Measurements from ENCODE around the gene ACTG2. TPM values are rescaled to one million over a fixed set of nuclear protein-coding genes. Genes with fewer than 3 reads are reported as not detected.
A peak's percentile ranks its signal among the peaks of the same experiment; 100 is the strongest.
"Not testable (repeated sequence)": the region's sequence is repeated elsewhere in the genome, so short reads cannot be mapped to it uniquely, and the experiment has no call there.

Gene ACTG2
- total and polyA plus RNA-seq, 3 experiments from 2014 or later: not detected

- H3K9me3 ChIP-seq (ENCODE audit: low read length); CTCF ChIA-PET; H3K36me3 Mint-ChIP-seq; H3K27me3 ChIP-seq (ENCODE audit: insufficient read depth, low read length, poor library complexity, severe bottlenecking); H3K27ac Mint-ChIP-seq; H3K27ac ChIP-seq (ENCODE audit: low read depth, low read length); DNase-seq; H3K27me3 Mint-ChIP-seq; H3K4me1 ChIP-seq (ENCODE audit: insufficient read depth, low read length); H3K4me3 ChIP-seq (ENCODE audit: low read length); H3K9me3 Mint-ChIP-seq; H3K36me3 ChIP-seq (ENCODE audit: insufficient read depth, low read length); H3K4me3 Mint-ChIP-seq; H3K4me1 Mint-ChIP-seq; POLR2A ChIA-PET: not testable (repeated sequence)
Observed at GRCh38 chr2:73903949-73904613, 11.3 kb downstream of the ACTG2 start.

- Mint-ChIP-seq H3K9me3 (no peaks in the 10 kb centered on the region), H3K27me3 (peaks cover 2 to 6% of the 10 kb centered on the region in 2 donors), H3K4me1 (peaks cover 0 to 3% (median 0%) of the 10 kb centered on the region in 3 donors), H3K36me3 (peaks cover 0 to 1% (median 0%) of the 10 kb centered on the region in 3 donors), H3K4me3 (no peak overlapping the region), H3K27ac (no peak overlapping the region)
- Histone ChIP-seq H3K27ac (ENCODE audit: low read depth, low read length) (no peak overlapping the region), H3K4me3 (ENCODE audit: low read length) (no peak overlapping the region), H3K27me3 (ENCODE audit: insufficient read depth, low read length, poor library complexity, severe bottlenecking) (no peaks in the 10 kb centered on the region), H3K36me3 (ENCODE audit: insufficient read depth, low read length) (no peaks in the 10 kb centered on the region), H3K4me1 (ENCODE audit: insufficient read depth, low read length) (no peaks in the 10 kb centered on the region), H3K9me3 (ENCODE audit: low read length) (no peaks in the 10 kb centered on the region)
- POLR2A ChIA-PET: no interaction called here
- DNase-seq: no peak
- CTCF ChIA-PET: no interaction called here
Observed at GRCh38 chr2:73904952-73905351, 12.1 kb downstream of the ACTG2 start.

DNA sequence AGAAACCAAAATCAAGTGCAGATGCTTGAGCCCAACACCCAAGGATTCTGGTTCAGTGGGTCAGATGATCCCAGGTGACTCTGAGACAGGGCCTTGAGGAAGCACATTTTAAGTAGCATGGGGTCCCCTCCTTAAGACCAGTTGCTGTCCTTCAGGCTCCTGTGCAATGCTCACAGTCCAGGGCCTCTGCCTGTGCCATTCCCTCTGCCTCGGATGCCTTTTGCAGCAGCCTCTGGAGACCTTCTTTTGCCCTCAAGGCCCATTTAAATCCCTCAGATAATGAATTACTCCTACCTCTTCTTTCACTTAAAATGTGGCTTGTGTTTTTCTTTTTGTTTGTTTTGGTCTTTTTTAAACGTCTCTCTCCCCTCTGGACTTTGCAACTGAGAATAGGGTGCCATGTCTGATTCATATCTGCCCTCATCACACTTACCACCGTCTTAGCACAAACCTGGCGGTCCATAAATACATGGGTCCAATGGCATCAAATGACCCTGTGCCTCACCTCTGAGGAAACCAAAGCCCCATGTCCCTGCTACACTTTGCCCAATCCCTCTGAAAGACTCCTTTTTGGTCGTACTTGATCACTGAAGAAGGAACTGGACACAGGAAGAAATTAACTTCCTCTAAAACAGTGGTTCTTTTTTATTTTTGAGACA is 14.2 kb downstream of the ACTG2 start:
- Mint-ChIP-seq H3K36me3 (peaks cover 0 to 1% (median 0%) of the 10 kb centered on the region in 3 donors), H3K4me1 (peaks cover 0 to 3% (median 0%) of the 10 kb centered on the region in 3 donors), H3K27ac (peak overlapping the region in 2 of 8 donors; percentile 5 to 70), H3K27me3 (peaks cover 2 to 6% of the 10 kb centered on the region in 2 donors), H3K4me3 (no peak overlapping the region), H3K9me3 (no peaks in the 10 kb centered on the region)
- Histone ChIP-seq H3K36me3 (ENCODE audit: insufficient read depth, low read length) (no peaks in the 10 kb centered on the region), H3K4me3 (ENCODE audit: low read length) (no peak overlapping the region), H3K27me3 (ENCODE audit: insufficient read depth, low read length, poor library complexity, severe bottlenecking) (no peaks in the 10 kb centered on the region), H3K9me3 (ENCODE audit: low read length) (no peaks in the 10 kb centered on the region), H3K27ac (ENCODE audit: low read depth, low read length) (no peak overlapping the region), H3K4me1 (ENCODE audit: insufficient read depth, low read length) (no peaks in the 10 kb centered on the region)
- DNase-seq: no peak
- POLR2A ChIA-PET: no interaction called here
- CTCF ChIA-PET: interaction anchor here (1.1 to 1.4 kb wide), 4 partner anchors 23 to 265 kb away, joined by 3 to 5 read pairs (median 3); no protein-coding TSS in a partner anchor

DNA sequence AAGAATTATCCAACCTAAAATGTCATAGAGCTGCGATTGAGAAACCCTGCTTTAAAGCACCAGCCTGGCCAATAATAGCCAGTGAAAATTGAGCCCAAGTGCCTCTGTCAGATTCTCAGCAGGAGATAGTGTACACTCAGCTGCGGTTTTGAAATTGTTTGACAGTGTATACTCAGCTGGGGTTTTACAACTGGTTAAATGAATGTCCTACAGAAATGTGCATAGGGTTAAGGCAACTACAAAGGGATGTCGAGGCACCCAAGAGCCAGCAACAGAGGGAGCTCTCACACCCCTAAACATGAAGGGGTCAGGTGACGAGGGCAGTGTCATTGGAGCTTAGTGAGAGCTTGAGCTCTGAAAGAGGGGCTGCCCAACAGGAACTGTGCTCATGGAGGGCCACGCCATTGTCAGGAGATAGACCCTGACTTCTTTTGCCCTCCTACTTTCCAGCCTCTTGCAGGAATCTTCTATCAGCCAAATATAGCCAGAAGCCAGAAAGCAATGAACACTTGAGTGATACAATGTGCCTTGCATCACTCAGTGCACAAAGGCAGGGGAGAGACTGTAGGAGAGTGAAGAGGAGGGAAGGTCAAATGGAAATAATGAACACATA is 15.1 kb downstream of the ACTG2 start:
- Mint-ChIP-seq H3K4me1 (peaks cover 0 to 3% (median 0%) of the 10 kb centered on the region in 3 donors), H3K27me3 (peaks cover 0 to 2% of the 10 kb centered on the region in 2 donors), H3K36me3 (no peaks in the 10 kb centered on the region), H3K4me3 (no peak overlapping the region), H3K9me3 (no peaks in the 10 kb centered on the region), H3K27ac (peak overlapping the region in 3 of 8 donors; percentile 43 to 66 (median 63))
- H3K4me3 ChIP-seq (ENCODE audit: low read length): no peak overlapping the region
- no peak overlapping the region for H3K27ac ChIP-seq (ENCODE audit: low read depth, low read length)
- no peaks in the 10 kb centered on the region for H3K36me3 ChIP-seq (ENCODE audit: insufficient read depth, low read length)
- no peaks in the 10 kb centered on the region for H3K4me1 ChIP-seq (ENCODE audit: insufficient read depth, low read length)
- no peaks in the 10 kb centered on the region for H3K27me3 ChIP-seq (ENCODE audit: insufficient read depth, low read length, poor library complexity, severe bottlenecking)
- H3K9me3 ChIP-seq (ENCODE audit: low read length): no peaks in the 10 kb centered on the region
- ChIA-PET POLR2A (no interaction called here), CTCF (interaction anchor here (0.6 to 2.3 kb wide), 11 partner anchors 9 to 264 kb away, joined by 3 to 18 read pairs (median 4); partner anchors contain the start of genes BOLA3 and TET3)
- peak; percentile 16 to 69 (median 35) for DNase-seq

DNA sequence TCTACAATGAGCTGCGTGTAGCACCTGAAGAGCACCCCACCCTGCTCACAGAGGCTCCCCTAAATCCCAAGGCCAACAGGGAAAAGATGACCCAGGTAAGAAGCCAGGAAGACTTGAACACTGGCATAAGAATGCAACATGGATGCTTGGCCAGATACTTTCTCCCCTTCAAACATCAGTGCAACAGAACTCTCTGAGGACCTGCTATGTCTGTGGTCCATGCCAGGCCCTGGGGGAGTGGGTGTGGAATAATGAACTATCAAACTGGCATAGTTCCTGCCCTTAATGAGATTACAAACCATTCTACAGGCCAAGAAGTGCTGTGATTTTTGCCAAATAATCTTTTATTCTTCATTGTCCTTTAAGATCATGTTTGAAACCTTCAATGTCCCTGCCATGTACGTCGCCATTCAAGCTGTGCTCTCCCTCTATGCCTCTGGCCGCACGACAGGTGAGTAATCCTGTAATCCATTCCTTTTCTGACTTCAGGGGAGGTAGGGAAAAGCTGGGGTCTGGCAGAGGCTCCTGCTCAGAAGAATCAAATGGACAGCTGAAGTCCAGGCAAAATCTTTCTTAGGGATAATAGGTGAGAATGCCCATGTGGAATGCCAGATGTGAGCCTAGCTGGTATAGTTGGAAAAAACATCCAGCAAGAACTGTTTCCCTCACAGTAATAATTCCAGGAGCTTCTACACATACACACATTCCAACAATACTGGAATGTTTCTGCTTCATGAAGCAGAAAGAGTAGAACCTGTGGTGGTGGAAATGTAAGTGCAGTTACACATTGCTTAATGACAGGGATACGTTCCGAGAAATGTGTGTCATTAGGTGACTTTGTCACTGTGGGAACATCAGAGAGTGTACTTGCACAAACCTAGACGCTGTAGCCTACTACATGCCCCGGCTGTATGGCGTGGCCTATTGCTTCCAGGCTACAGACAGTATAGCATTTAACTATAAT is 16.2 kb downstream of the ACTG2 start:
- no peaks in the 10 kb centered on the region for H3K9me3 Mint-ChIP-seq
- no peak overlapping the region for H3K27ac Mint-ChIP-seq
- Histone ChIP-seq H3K4me1 (ENCODE audit: insufficient read depth, low read length) (no peaks in the 10 kb centered on the region), H3K4me3 (ENCODE audit: low read length) (no peak overlapping the region), H3K9me3 (ENCODE audit: low read length) (no peaks in the 10 kb centered on the region), H3K36me3 (ENCODE audit: insufficient read depth, low read length) (no peaks in the 10 kb centered on the region), H3K27ac (ENCODE audit: low read depth, low read length) (no peak overlapping the region), H3K27me3 (ENCODE audit: insufficient read depth, low read length, poor library complexity, severe bottlenecking) (no peaks in the 10 kb centered on the region)
- POLR2A ChIA-PET: no interaction called here
- CTCF ChIA-PET: interaction anchor here (0.6 to 2.3 kb wide), 6 partner anchors 10 to 250 kb away, joined by 3 to 18 read pairs (median 4); partner anchors contain the start of genes BOLA3 and TET3
- peaks cover 0 to 3% (median 0%) of the 10 kb centered on the region in 3 donors for H3K4me1 Mint-ChIP-seq
- no peaks in the 10 kb centered on the region for H3K36me3 Mint-ChIP-seq
- DNase-seq: no peak
- H3K4me3 Mint-ChIP-seq: no peak overlapping the region
- H3K27me3 Mint-ChIP-seq: peaks cover 0 to 2% of the 10 kb centered on the region in 2 donors

- Histone ChIP-seq H3K9me3 (ENCODE audit: low read length) (no peaks in the 10 kb centered on the region), H3K27ac (ENCODE audit: low read depth, low read length) (no peak overlapping the region), H3K4me1 (ENCODE audit: insufficient read depth, low read length) (no peaks in the 10 kb centered on the region), H3K27me3 (ENCODE audit: insufficient read depth, low read length, poor library complexity, severe bottlenecking) (no peaks in the 10 kb centered on the region), H3K4me3 (ENCODE audit: low read length) (no peak overlapping the region), H3K36me3 (ENCODE audit: insufficient read depth, low read length) (no peaks in the 10 kb centered on the region)
- Mint-ChIP-seq H3K27me3 (peaks cover 2 to 4% of the 10 kb centered on the region in 2 donors), H3K9me3 (no peaks in the 10 kb centered on the region), H3K4me1 (peaks cover 0 to 3% (median 0%) of the 10 kb centered on the region in 3 donors), H3K4me3 (no peak overlapping the region), H3K36me3 (no peaks in the 10 kb centered on the region), H3K27ac (no peak overlapping the region)
- CTCF ChIA-PET: interaction anchor here (1.4 to 1.5 kb wide), 2 partner anchors 76 to 194 kb away, joined by 4 to 5 read pairs; no protein-coding TSS in a partner anchor
- POLR2A ChIA-PET: no interaction called here
- DNase-seq: no peak
Observed at GRCh38 chr2:73910873-73911547, 18.2 kb downstream of the ACTG2 start.

DNA sequence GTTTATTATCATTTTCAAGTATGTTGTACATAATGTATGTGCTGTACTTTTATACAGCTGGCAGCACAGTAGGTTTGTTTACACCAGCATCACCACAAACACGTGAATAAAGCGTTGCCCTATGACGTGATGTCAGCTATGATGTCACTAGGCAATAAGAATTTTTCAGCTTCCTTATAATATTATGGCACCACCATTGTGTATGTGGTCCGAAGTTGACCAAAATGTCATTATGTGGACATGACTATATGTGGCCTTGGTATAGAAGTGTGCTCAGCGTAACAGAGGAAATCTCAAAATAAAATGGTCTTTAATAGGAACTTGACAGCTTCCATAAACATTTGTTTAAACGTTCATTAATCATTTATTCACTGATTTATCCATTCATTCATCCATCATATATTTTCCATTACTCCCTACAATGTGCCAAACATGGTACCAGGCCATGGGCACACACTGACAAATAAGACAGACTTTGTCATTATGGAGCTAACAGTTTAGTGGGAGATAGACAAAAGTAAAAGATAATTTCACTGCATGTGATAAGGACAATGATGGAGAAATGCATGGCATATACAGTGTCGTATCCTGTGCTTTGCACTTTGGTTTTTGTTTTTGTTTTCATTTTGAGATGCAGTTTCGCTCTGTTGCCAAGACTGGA is 18.9 kb downstream of the ACTG2 start:
- no peak for DNase-seq
- Histone ChIP-seq H3K36me3 (ENCODE audit: insufficient read depth, low read length) (no peaks in the 10 kb centered on the region), H3K27me3 (ENCODE audit: insufficient read depth, low read length, poor library complexity, severe bottlenecking) (no peaks in the 10 kb centered on the region), H3K4me3 (ENCODE audit: low read length) (no peak overlapping the region), H3K27ac (ENCODE audit: low read depth, low read length) (no peak overlapping the region), H3K9me3 (ENCODE audit: low read length) (no peaks in the 10 kb centered on the region), H3K4me1 (ENCODE audit: insufficient read depth, low read length) (no peaks in the 10 kb centered on the region)
- ChIA-PET CTCF (no interaction called here), POLR2A (no interaction called here)
- Mint-ChIP-seq H3K27ac (no peak overlapping the region), H3K27me3 (peaks cover 2 to 4% of the 10 kb centered on the region in 2 donors), H3K9me3 (no peaks in the 10 kb centered on the region), H3K4me1 (peaks cover 0 to 3% (median 0%) of the 10 kb centered on the region in 3 donors), H3K4me3 (no peak overlapping the region), H3K36me3 (no peaks in the 10 kb centered on the region)

Data from CD8-positive, alpha-beta memory T cell (primary cell).